Neural cell (in vitro differentiated cells): ENCODE measurements around the gene RXFP4. TPM values are rescaled to one million over a fixed set of nuclear protein-coding genes. Genes with fewer than 3 reads are reported as not detected.

Source experiments
- H2AFZ ChIP-seq: fragments of 200-600, 300-800 bp; sonication (generic), shearing (Covaris generic); 2 replicates; pipeline ENCODE4 v1.6.0; 2014; ENCODE audit warnings: low read depth, mild to moderate bottlenecking, antibody characterized with exemption, low read length, moderate library complexity
- H3F3A ChIP-seq: fragments of 200-600 bp; shearing (Covaris generic); 2 replicates; pipeline ENCODE4 v1.6.1; 2016; ENCODE audit warnings: mild to moderate bottlenecking, moderate library complexity, mixed read lengths, antibody characterized with exemption, low read length; ENCODE audit not compliant: insufficient read depth, poor library complexity, severe bottlenecking
- H3K27ac ChIP-seq: fragments of 200-600, 300-800 bp; sonication (generic), shearing (Covaris generic); 2 replicates; pipeline ENCODE4 v1.5.1; 2014; ENCODE audit warnings: mild to moderate bottlenecking, low read length, moderate library complexity
- H3K27me3 ChIP-seq: fragments of 300-800, 200-600 bp; sonication (generic), shearing (Covaris generic); 2 replicates; pipeline ENCODE4 v1.6.0; 2014; ENCODE audit warnings: mild to moderate bottlenecking, low read depth, low read length, moderate library complexity; ENCODE audit not compliant: insufficient read depth
- H3K36me3 ChIP-seq: fragments of 300-800, 200-600 bp; sonication (generic), shearing (Covaris generic); 2 replicates; pipeline ENCODE4 v1.5.1; 2014; ENCODE audit warnings: mild to moderate bottlenecking, antibody characterized with exemption, low read length, moderate library complexity; ENCODE audit not compliant: insufficient read depth
- H3K4me2 ChIP-seq: fragments of 300-800, 200-600 bp; sonication (generic), shearing (Covaris generic); 2 replicates; pipeline ENCODE4 v1.6.0; 2014; ENCODE audit warnings: mild to moderate bottlenecking, low read length
- H3K4me3 ChIP-seq: fragments of 300-800, 200-600 bp; sonication (generic), shearing (Covaris generic); 2 replicates; pipeline ENCODE4 v1.5.1; 2014; ENCODE audit warnings: mild to moderate bottlenecking, low read length, moderate library complexity
- H3K79me2 ChIP-seq: fragments of 200-600 bp; shearing (Covaris generic); replicated peaks from 2 replicates; pipeline ENCODE4 v1.6.0; 2014; ENCODE audit warnings: mild to moderate bottlenecking, low read length, moderate library complexity; ENCODE audit not compliant: insufficient read depth
- H3K9ac ChIP-seq: fragments of 300-800, 200-600 bp; sonication (generic), shearing (Covaris generic); 2 replicates; pipeline ENCODE4 v1.6.1; 2016; ENCODE audit warnings: mild to moderate bottlenecking, low read length, mixed read lengths
- H3K9me2 ChIP-seq: fragments of 200-600 bp; shearing (Covaris generic); 2 replicates; pipeline ENCODE4 v1.6.1; 2016; ENCODE audit warnings: mild to moderate bottlenecking, low read length, mixed read lengths; ENCODE audit not compliant: insufficient read depth
- H3K9me3 ChIP-seq: fragments of 200-600, 300-800 bp; sonication (generic), shearing (Covaris generic); 2 replicates; pipeline ENCODE4 v1.6.1; 2016; ENCODE audit warnings: mild to moderate bottlenecking, mixed run types, low read length, moderate library complexity, mixed read lengths
- H4K20me1 ChIP-seq: fragments of 200-600 bp; shearing (Covaris generic); 2 replicates; pipeline ENCODE4 v1.6.1; 2016; ENCODE audit warnings: mild to moderate bottlenecking, mixed run types; ENCODE audit not compliant: insufficient read depth
- EP300 ChIP-seq: fragments of 450-650 bp; conservative IDR thresholded peaks from 2 replicates; pipeline ENCODE4 v1.6.1; 2014; ENCODE audit warnings: antibody characterized with exemption, mild to moderate bottlenecking, moderate library complexity; ENCODE audit not compliant: poor library complexity, severe bottlenecking
- EZH2 ChIP-seq: fragments of 200-600, 300-800 bp; shearing (Covaris generic), sonication (generic); IDR thresholded peaks from 2 replicates; pipeline ENCODE4 v1.6.1; 2014; ENCODE audit warnings: antibody characterized with exemption, low read length, borderline replicate concordance, mild to moderate bottlenecking; ENCODE audit not compliant: insufficient read depth, poor library complexity, severe bottlenecking
- MXI1 ChIP-seq: fragments of 450-650 bp; conservative IDR thresholded peaks from 2 replicates; pipeline ENCODE4 v1.6.1; 2014; ENCODE audit warnings: antibody characterized with exemption, mild to moderate bottlenecking; ENCODE audit not compliant: poor library complexity, severe bottlenecking
- POLR2AphosphoS5 ChIP-seq: IDR thresholded peaks from 2 replicates; pipeline ENCODE4 v1.6.1; 2012
- RAD21 ChIP-seq: fragments of 450-650 bp; conservative IDR thresholded peaks from 2 replicates; pipeline ENCODE4 v1.6.1; 2014; ENCODE audit warnings: antibody characterized with exemption, mild to moderate bottlenecking, moderate library complexity
- SMC3 ChIP-seq: fragments of 450-650 bp; conservative IDR thresholded peaks from 2 replicates; pipeline ENCODE4 v1.6.1; 2014; ENCODE audit warnings: antibody characterized with exemption, mild to moderate bottlenecking, moderate library complexity; ENCODE audit not compliant: poor library complexity
- TAF1 ChIP-seq: IDR thresholded peaks from 2 replicates; pipeline ENCODE4 v1.6.1; 2012; ENCODE audit warnings: low read depth
- polyA plus RNA-seq: library from polyadenylated mRNA; depleted of rRNA; stranded (reverse); fragments of >200 nt; gene quantifications from 2 replicates; pipeline ENCODE4 v1.2.3, GENCODE V29; 2014
- TF ChIP-seq, protein P1 (sequence below): fragments of 450-650 bp; IDR thresholded peaks from 2 replicates; pipeline ENCODE4 v1.5.1; 2014; ENCODE audit warnings: antibody characterized with exemption, mild to moderate bottlenecking, moderate library complexity; ENCODE audit not compliant: poor library complexity, severe bottlenecking
- TF ChIP-seq, protein P2 (sequence below): IDR thresholded peaks from 2 replicates; pipeline ENCODE4 v1.6.1; 2012; ENCODE audit warnings: borderline replicate concordance

The RXFP4 gene
- polyA plus RNA-seq, 1 donor from 2014 or later: not detected

DNA sequence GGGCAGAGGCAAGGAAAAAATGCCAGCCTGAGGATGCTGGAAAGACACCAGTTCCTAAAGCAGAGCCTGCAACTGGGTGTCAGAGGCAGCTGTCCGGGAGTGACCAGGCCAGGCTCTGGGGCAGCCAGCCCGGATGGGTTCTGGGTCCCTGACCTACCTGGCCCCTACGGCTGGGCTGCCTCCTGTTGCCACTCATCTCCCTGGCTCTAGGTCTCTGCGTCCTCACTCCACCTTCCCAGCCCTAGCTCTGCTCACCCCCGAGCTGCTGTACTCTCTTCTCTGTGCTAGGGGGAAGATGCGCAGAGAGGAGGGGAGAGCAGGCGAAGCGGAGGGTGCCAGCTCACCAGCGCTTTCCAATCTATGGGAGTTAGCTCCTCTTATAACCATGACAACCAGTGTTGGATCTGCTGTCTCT, 27.9 kb downstream of the RXFP4 start:
- Histone ChIP-seq H3F3A (no peaks in the 10 kb centered on the region), H4K20me1 (no peaks in the 10 kb centered on the region), H3K36me3 (peaks cover 9% of the 10 kb centered on the region), H3K4me2 (no peak overlapping the region), H3K4me3 (no peak overlapping the region), H3K9me3 (no peaks in the 10 kb centered on the region), H3K79me2 (peaks cover 51% of the 10 kb centered on the region), H3K27me3 (no peaks in the 10 kb centered on the region), H3K27ac (no peak overlapping the region), H2AFZ (no peak overlapping the region), H3K9me2 (no peaks in the 10 kb centered on the region), H3K9ac (no peak overlapping the region)
- no peak for TF ChIP-seq EP300
- no peak for TF ChIP-seq EZH2
- no peak for TF ChIP-seq MXI1
- TF ChIP-seq RAD21: no peak
- TF ChIP-seq, protein P1, sequence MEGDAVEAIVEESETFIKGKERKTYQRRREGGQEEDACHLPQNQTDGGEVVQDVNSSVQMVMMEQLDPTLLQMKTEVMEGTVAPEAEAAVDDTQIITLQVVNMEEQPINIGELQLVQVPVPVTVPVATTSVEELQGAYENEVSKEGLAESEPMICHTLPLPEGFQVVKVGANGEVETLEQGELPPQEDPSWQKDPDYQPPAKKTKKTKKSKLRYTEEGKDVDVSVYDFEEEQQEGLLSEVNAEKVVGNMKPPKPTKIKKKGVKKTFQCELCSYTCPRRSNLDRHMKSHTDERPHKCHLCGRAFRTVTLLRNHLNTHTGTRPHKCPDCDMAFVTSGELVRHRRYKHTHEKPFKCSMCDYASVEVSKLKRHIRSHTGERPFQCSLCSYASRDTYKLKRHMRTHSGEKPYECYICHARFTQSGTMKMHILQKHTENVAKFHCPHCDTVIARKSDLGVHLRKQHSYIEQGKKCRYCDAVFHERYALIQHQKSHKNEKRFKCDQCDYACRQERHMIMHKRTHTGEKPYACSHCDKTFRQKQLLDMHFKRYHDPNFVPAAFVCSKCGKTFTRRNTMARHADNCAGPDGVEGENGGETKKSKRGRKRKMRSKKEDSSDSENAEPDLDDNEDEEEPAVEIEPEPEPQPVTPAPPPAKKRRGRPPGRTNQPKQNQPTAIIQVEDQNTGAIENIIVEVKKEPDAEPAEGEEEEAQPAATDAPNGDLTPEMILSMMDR: no peak
- TF ChIP-seq SMC3: no peak
- no peak for TF ChIP-seq POLR2AphosphoS5
- TF ChIP-seq, protein P2, sequence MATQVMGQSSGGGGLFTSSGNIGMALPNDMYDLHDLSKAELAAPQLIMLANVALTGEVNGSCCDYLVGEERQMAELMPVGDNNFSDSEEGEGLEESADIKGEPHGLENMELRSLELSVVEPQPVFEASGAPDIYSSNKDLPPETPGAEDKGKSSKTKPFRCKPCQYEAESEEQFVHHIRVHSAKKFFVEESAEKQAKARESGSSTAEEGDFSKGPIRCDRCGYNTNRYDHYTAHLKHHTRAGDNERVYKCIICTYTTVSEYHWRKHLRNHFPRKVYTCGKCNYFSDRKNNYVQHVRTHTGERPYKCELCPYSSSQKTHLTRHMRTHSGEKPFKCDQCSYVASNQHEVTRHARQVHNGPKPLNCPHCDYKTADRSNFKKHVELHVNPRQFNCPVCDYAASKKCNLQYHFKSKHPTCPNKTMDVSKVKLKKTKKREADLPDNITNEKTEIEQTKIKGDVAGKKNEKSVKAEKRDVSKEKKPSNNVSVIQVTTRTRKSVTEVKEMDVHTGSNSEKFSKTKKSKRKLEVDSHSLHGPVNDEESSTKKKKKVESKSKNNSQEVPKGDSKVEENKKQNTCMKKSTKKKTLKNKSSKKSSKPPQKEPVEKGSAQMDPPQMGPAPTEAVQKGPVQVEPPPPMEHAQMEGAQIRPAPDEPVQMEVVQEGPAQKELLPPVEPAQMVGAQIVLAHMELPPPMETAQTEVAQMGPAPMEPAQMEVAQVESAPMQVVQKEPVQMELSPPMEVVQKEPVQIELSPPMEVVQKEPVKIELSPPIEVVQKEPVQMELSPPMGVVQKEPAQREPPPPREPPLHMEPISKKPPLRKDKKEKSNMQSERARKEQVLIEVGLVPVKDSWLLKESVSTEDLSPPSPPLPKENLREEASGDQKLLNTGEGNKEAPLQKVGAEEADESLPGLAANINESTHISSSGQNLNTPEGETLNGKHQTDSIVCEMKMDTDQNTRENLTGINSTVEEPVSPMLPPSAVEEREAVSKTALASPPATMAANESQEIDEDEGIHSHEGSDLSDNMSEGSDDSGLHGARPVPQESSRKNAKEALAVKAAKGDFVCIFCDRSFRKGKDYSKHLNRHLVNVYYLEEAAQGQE: no peak

DNA sequence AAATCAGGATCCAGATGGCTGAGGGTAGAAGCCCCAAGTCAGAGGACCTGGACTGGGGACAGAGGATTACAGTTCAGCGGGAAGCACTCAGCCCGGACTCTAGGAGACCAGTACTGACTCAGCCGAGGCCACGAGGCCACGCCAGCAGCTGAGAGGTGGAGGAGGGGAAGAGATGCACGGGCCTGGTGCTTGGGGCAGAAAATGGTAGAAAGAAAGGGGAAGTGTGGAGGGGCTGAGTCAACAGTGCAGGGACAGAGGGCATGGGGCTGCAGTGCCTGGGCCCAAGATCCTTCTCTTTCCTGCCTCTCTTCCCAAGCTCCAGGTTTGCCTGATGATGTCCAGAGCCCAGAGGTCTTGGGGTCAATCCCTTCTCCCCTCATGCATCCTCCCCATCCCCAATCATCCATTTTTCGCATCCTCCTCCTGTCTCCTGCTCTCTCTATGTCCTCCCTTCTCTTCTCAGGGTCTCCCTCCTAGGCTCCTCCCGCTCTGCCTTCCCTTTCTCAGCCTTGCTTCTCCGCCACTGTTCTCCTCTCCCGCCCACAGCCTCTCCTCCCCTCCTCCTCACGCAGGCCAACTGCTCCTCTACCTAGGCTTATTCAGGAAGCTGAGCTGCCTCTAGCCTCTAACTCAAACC, 29.2 kb downstream of the RXFP4 start:
- Histone ChIP-seq H3K27me3 (no peaks in the 10 kb centered on the region), H3K79me2 (peaks cover 63% of the 10 kb centered on the region), H3K4me2 (no peak overlapping the region), H4K20me1 (no peaks in the 10 kb centered on the region), H3K9me2 (no peaks in the 10 kb centered on the region), H2AFZ (no peak overlapping the region), H3F3A (no peaks in the 10 kb centered on the region), H3K36me3 (peaks cover 9% of the 10 kb centered on the region), H3K27ac (no peak overlapping the region), H3K4me3 (no peak overlapping the region), H3K9me3 (no peaks in the 10 kb centered on the region), H3K9ac (no peak overlapping the region)
- TF ChIP-seq TAF1: no peak
- no peak for TF ChIP-seq MXI1
- TF ChIP-seq, protein P2: no peak
- no peak for TF ChIP-seq EZH2
- no peak for TF ChIP-seq POLR2AphosphoS5
- no peak for TF ChIP-seq SMC3
